GM12874 (cell line): ENCODE measurements around the gene KLHL21.

Source experiments
- CTCF ChIP-seq: IDR thresholded peaks from 2 replicates; pipeline ENCODE4 v1.5.1; 2011; ENCODE audit warnings: low read depth, mild to moderate bottlenecking, control low read depth, low read length, moderate library complexity; ENCODE audit not compliant: insufficient read depth

KLHL21 gene

GRCh38 chr1:6612641-6613360, 10.1 kb upstream of the KLHL21 start:
- TF ChIP-seq CTCF: no peak

GRCh38 chr1:6603915-6604558, 1.4 kb upstream of the KLHL21 start:
- no peak for TF ChIP-seq CTCF

- no peak for TF ChIP-seq CTCF
Observed at GRCh38 chr1:6603238-6603914, 707 bp upstream of the KLHL21 start.

GRCh38 chr1:6601923-6602668, 573 bp downstream of the KLHL21 start:
- no peak for TF ChIP-seq CTCF

- TF ChIP-seq CTCF: no peak
Observed at GRCh38 chr1:6601049-6601922, 1.4 kb downstream of the KLHL21 start.

GRCh38 chr1:6600410-6601048, 2.1 kb downstream of the KLHL21 start:
- TF ChIP-seq CTCF: no peak
